ENCODE measurements around the gene TPBGL. TPM values are rescaled to one million over a fixed set of nuclear protein-coding genes. Genes with fewer than 3 reads are reported as not detected.

Gene TPBGL
- total RNA-seq, 1 donor from 2014 or later = not detected

DNA sequence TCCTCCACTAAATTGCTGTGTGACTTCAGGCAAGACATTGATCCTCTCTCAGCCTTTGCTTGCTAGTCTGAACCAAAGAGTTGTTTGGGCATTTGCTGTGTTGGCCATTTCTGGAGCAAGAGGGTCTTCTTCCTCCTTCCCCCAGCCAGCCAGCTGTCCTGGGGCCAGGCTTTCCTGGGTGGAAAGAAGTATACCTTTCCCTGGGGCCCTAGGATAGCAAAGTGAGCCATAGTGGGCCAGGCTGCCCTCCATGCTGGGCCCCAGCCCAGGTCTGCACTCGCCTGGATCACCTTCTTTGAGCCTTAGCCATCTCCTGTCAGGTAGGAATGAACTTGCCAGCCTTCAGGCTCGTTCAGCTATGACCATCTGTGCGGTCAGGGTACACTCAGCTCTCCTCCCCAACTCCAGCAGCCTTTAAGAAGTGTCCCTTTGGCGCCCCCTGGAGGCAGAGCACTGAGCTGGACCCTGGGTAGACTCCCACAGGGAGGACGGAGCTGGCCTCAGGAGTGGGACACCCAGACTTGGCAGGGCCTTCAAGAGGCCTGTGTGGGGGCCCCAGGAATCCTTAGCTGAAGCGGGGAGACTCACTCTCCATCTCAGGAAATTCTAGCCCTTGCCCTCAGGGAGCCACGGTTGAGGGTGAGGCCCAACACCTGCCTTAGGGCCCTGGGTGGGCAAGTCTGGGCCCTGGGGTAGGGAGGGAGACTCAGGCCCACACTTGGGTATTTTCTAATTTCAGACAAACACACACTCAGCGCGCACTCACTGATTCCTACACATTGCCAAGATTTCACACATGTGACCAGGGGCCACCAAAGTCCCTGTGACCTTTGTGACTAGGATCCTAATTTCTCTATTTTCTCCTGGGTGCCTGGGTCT is 35.6 kb upstream of the TPBGL start:
- ATAC-seq (peak; percentile 94), DNase-seq (peak; percentile 95)
- intact Hi-C loops (cut with micrococcal nuclease) = loop anchor here (5.0 kb wide), 1 partner anchor 63 kb away; no protein-coding TSS in a partner anchor

DNA sequence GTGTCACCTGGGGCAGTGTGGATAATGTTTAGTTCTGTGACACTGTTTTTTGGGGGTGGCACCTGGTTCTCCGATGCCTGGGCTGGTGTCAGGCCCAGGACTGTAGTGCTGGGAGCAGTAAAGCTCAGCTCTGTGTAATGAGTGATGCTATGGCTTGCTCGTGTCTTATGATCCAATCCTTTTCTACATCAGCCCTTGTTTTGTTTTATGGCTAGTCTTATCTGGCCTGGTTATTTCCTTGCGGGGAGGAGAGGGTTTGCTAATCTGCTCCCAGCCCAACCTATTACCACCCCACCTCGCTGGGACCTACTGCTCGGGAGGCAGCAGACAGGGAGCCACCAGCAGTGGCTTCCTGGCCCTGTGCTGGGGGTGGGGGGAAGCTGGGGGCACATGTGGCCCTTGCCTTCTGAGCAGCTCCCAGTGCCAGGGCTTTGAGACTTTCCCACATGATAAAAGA is 35.0 kb upstream of the TPBGL start:
- intact Hi-C loops (cut with micrococcal nuclease) = loop anchor here (5.0 kb wide), 1 partner anchor 63 kb away; no protein-coding TSS in a partner anchor
- ATAC-seq (no peak), DNase-seq (no peak)

DNA sequence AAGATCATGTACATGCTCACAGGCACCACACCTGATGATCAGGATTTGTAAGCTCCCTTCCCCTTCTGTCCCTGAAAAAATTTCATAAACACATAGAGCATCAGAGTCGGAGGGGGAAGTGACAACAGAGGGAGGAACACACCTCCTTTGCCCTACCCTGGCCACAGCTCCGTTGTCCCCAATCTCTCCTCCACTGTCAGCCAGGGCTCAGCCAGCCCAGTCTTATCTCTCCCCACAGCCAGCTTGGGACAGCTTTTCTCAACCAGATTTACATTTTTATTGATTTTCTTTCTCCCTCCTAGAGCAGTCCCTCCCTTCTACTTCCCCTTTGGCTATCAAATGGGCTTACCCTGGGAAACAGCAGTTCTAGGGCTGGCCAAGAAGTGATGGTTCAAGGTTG is 32.1 kb upstream of the TPBGL start:
- DNase-seq = no peak
- ATAC-seq = no peak
- intact Hi-C loops (cut with micrococcal nuclease) = loop anchor here (5.0 kb wide), 1 partner anchor 66 kb away; no protein-coding TSS in a partner anchor

DNA sequence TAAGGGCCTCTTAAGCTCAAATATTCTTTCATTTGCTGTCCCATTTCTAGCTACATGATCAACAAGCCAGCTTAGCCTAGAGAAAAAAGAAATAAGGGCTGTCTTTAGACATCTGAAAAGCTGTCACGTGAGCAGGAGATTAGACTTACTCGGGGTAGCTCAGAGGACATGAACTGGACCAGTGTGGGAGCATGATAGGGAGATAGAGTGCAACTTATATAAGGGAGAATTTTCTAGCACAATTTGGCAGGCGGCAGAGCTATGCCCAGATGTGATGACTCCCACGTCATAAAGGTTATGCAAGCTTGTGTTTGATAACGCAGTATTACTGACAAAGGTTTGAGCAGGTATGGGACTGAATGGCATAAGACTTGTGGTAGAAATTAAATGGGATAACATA is 28.2 kb upstream of the TPBGL start:
- intact Hi-C loops (cut with micrococcal nuclease) = no loop called here
- DNase-seq (no peak), ATAC-seq (no peak)

DNA sequence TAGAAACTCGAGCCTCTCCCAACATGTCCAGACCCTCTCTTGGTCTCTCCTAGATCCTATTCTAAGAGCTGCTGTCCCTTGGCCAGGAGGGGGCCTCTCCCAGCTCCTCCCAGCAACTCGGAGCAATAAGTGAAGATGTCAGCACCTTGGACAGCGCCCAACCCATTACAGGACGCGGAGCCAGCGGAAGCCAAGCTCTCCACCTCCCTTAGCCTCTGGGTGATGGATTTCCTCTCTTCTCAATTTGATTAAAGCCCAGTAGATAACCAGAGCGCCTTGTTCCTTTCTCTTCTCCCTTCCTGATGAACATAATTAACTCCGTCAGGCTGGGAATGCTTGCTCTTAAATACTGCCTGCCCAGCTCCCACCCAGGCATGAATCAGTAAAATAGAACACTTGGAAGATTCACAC is 26.2 kb upstream of the TPBGL start:
- intact Hi-C loops (cut with micrococcal nuclease) = no loop called here
- ATAC-seq (peak; percentile 81), DNase-seq (peak; percentile 85)

DNA sequence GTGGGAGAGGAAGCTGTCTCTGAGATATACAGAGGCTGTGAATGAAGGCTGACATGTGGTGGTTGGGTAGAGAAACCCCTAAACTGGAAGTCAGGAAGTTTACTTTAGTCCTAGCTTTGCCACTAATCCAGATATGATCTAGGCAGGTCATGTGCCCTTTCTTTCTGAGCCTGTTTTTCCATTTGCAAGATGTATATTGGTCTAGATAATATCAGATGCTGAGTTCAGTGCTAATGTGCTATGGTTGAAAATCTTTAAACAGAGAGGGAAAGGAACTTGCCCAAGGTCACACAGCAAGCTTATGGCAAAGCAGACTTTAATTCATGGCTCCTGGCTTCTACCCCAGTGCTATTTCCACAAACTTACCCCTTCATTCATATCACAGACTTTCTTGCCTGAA is 25.7 kb upstream of the TPBGL start:
- no peak for DNase-seq
- no peak for ATAC-seq
- intact Hi-C loops (cut with micrococcal nuclease) = no loop called here

DNA sequence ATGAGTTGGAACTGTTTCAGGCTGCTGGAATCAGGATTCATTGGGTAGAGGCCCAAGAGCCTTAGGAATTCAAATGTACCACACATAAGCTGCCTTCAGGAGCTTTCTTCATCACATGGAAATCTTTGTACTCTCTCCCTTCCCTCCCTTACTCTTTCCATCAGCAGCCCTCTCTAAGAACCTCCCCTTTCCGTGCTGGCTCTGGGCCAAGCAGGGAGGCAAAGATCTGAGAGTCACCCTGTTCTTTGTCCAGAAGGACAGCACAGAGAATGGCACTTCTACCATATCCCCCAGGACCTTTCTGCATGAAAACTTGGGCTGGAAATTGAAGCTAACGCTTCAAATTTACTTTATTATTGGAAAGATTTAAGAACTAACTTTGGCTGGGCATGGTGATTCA is 20.7 kb upstream of the TPBGL start:
- ATAC-seq (no peak), DNase-seq (no peak)
- intact Hi-C loops (cut with micrococcal nuclease) = no loop called here

DNA sequence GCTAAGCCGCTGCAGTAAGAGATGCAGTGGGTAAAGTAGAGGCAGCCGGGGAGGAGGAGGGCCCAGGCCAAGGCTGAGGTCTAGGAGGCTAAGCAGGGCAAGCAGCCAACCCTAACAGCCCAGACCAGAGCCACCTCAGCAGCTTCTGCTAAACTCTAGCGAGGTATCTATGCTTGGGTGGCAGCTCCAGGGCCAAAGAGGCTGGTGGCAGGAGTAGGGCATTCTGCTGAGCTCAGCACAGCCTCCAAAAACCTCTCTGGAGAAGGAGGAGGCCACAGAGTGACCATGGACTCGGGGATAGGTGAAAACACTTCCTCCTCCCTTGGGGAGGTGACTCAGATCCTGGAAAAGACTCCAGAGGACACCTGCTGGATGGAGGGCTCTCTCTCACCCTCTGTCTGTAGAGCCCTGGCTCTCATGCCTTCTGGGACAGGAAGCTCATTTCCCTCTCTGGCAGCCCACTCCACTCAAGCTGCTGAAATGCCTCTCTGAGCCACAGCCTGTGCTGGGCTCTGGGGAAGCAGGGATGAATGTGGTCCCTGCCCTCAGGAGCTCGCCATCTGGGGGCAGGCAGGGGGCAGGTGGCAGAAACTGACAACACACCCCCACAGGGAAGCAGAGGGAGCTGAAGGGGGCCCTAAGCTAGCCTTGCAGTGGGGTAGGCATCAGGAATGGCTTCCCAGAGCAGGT is 16.5 kb upstream of the TPBGL start:
- DNase-seq = no peak
- no peak for ATAC-seq
- intact Hi-C loops (cut with micrococcal nuclease) = no loop called here

DNA sequence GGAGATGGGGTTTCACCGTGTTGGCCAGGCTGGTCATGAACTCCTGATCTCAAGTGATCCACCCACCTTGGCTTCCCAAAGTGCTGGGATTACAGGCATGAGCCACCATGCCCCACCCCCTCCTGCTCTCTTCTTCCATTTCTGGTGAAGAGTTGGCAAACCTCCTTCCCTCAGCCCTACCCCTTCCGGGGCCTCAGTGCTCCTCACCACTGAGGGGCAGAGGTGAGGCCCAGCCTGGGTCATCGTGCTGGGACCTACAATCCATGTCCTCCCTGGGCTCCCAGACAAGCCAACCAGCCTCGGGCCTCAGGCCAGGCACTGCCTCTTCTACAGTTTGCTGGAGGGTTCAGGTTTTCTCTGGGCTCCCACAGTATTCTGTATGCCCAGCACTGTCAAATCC is 14.8 kb upstream of the TPBGL start:
- intact Hi-C loops (cut with micrococcal nuclease) = no loop called here
- no peak for ATAC-seq
- DNase-seq = no peak

DNA sequence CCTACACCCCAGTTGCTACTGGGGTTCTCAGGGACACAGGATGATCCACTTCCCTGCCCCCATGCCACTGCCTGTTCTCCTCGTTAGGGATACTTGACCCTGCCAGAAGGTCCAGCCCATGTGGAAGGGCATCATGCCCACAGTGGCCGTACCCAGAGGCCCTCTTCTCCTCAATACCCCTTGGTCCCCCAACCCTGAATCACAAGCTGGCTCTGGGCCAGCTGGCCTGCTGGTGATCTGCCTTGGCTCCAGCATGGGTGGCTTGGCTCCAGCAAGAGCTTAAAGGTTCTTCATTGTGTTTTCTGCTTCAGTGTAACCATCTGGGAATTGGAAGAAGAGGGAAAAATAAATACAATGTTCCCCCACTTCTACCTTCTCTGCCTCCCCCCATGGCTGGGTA is 11.1 kb upstream of the TPBGL start:
- intact Hi-C loops (cut with micrococcal nuclease) = no loop called here
- ATAC-seq = no peak
- DNase-seq = no peak

DNA sequence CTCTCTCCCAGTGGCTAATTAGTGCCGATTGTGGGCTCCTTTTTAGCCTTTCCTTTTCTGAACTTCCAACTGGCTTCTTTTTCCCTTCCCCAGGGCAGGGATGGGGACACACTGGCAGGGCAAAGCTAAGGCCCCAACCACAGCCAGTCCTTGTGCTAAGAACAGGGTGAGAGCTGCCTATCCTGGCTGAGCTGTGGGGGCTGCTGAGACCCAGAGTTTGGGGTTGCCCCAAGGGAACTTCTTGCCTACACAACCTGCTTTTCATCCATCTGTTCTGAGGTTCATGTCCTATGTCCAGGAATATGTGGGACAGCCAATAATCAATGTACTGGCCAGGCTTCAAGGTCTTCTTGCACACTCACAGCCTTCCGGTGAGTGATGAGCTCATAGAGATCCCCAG is 10.0 kb upstream of the TPBGL start:
- intact Hi-C loops (cut with micrococcal nuclease) = no loop called here
- DNase-seq = no peak
- no peak for ATAC-seq

DNA sequence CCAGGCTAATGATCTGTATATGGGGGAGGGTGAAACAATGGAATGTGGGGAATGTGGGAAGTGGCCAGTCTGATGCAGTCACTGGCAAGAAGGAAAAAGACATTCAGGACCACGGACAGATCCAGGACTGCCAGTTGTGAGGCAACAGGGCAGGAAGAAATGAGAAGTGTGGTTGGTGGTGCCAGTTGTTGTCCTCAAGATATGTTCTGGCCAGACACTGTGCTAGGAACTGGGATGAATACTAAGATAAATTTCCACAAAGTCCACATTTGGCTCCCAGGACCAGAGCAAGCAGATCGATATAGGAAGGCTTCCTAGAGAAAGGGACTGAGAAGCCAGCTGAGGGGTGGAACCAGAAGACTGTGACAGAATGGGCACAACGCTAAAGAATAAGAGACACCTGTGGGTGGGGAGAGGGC is 6.8 kb upstream of the TPBGL start:
- no peak for ATAC-seq
- intact Hi-C loops (cut with micrococcal nuclease) = no loop called here
- DNase-seq = no peak

DNA sequence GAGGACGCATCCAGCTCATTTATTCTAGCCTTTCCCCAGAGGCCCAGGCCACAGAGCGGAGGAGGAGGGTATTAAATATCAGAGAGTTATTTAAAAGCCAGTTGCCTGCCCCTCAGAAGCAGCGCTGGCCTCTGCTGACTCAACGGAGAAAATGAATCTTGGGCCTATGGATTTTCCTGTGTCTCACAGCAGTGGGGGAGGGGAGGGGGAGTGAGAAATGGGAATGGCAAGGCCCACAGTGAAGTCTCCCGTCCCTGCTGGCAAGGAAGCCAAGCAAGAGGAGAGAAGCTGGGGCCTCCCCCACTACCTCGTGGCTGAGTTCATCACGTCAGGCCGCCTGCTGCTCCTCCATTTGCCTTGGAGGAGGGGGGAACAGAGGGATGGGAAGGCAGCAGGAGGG is 4.5 kb upstream of the TPBGL start:
- DNase-seq (no peak), ATAC-seq (no peak)
- intact Hi-C loops (cut with micrococcal nuclease) = no loop called here

DNA sequence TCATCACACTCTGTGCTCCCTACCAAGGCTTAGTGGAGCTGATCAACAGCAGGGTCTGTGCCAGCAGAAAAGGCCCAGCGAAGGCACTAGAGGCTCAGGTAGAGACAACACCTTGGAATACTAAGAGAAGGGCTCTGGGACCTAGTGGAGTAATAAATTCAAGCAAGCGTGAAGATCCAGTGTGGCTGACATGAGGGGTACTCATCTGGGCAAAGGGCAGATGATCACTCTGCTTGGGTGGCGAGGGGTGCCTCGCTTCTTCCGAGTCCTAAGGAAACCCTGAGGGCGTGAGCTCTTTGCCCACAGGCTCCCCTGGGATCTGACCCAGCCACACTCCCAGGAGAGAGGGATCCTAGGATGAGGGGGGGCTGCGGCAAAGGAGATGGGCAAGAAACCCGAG is 3.5 kb upstream of the TPBGL start:
- ATAC-seq = no peak
- DNase-seq = no peak
- intact Hi-C loops (cut with micrococcal nuclease) = no loop called here

DNA sequence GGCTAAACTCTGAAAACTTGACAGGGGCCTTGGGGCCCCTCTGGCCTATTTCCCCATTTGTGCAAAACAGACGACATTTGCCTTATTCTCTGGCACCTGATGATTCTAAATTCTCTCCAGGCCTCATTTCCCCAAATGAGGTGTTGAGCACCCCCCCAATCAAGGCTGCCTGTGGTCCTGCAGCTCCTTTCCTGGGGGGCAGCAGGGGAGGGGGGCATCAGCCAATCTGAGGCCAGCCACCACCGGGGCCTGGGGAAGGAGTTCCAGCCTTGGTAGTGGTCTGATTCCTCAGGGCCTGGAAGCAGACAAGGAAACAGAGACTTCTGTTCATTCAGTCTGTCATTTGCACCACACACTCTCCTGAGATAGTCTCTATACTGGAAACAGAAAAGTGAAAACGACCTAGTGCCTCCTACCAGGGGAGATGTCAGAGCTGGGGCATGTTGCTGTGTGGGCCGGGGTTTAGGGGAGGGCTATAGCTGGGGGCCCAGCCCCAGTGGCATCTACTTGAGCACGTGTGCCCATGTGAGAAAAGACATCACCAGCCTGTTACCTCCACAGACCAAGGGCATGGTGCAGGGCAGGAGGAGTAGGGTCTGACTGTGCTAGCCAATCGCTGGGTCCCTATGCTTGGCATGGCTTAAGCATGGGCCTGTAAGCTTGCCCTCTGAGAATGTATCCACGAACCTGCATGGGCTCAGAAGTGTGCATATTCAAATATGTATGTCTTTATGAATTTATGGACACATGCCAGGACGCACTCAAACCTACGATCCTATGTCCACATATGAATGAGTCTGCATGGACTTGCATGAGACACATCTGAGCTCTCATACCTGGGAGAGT is 1.8 kb upstream of the TPBGL start:
- intact Hi-C loops (cut with micrococcal nuclease) = no loop called here
- no peak for ATAC-seq
- DNase-seq = no peak

DNA sequence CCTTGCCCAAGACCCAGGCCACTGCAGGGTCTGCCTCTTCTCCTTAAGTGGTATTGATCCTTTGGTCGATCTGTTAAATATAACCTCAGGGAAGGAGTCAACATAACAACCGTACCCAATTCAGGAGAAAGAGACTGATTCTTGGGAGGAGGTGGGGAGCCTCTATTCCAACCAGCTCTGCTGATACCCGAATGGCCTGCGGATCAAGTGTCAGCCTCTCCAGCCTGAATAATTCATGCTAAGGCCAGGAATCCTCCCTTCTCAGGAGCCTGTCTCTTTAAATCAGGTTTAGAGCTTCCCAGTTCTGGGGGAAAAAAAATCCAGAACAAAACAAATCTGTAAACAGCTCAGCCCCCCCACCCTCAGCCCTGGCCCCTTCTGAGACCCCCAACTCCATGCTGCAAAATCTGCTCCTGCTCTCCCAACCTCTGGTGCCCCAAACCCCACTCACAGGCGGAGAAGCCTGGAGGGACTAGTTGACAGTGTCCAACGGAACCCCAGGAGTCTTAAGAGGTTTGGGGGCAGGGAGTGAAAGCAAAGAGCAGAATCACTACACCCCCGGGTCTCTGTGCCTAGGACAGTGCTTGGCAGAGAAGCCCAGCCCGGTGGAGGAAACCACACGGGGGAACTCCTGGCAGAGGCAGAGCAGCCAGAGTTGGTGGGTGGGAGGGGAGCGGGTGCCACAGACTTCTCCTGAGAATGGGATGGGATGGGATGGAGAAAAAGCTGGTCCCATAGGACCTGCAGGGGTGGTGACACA is 863 bp upstream of the TPBGL start:
- intact Hi-C loops (cut with micrococcal nuclease) = loop anchor here (10.0 kb wide), 1 partner anchor 215 kb away; no protein-coding TSS in a partner anchor
- ATAC-seq (no peak), DNase-seq (no peak)

DNA sequence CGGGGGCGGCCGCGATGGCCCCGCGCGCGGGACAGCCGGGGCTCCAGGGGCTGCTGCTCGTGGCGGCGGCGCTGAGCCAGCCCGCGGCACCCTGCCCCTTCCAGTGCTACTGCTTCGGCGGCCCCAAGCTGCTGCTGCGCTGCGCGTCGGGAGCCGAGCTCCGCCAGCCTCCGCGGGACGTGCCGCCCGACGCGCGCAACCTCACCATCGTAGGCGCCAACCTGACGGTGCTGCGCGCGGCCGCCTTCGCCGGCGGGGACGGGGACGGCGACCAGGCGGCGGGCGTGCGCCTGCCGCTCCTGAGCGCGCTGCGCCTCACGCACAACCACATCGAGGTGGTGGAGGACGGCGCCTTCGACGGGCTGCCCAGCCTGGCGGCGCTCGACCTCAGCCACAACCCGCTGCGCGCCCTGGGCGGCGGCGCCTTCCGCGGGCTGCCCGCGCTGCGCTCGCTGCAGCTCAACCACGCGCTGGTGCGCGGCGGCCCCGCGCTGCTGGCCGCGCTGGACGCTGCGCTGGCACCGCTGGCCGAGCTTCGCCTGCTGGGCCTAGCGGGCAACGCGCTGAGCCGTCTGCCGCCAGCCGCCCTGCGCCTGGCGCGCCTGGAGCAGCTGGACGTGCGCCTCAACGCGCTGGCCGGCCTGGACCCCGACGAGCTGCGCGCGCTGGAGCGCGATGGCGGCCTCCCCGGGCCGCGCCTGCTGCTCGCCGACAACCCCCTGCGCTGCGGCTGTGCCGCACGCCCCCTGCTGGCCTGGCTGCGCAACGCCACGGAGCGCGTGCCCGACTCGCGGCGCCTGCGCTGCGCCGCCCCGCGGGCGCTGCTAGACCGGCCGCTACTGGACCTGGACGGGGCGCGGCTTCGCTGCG is 697 bp downstream of the TPBGL start:
- ATAC-seq (peak; percentile 97), DNase-seq (peak; percentile 92)
- intact Hi-C loops (cut with micrococcal nuclease) = loop anchor here (10.0 kb wide), 1 partner anchor 216 kb away; no protein-coding TSS in a partner anchor

All from left ventricle myocardium superior (tissue), 1 donor.